ENCODE data around the gene CTSL.

CTSL gene

DNA sequence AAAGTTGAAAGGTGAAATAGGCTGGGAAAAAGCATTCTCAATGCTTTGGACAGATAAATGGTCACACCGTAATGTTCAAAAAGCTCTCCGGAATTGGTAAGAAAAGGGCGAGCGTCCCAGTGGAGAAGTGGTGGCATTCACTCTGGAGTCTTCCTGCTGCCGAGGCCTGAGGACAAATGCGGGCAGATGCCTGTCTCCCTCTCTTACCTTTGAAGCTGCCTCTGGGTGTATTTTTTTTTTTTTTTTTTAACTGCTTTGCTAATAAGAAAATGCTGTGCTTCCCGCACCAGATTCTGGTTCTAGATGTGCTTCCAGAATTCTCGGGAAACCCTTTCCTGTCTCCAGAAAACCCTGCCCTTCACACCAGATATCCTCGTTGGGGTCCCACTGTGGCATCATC is 24.4 kb upstream of the CTSL start:
- DNase-seq (ENCODE audit: low spot score), result no peak

DNA sequence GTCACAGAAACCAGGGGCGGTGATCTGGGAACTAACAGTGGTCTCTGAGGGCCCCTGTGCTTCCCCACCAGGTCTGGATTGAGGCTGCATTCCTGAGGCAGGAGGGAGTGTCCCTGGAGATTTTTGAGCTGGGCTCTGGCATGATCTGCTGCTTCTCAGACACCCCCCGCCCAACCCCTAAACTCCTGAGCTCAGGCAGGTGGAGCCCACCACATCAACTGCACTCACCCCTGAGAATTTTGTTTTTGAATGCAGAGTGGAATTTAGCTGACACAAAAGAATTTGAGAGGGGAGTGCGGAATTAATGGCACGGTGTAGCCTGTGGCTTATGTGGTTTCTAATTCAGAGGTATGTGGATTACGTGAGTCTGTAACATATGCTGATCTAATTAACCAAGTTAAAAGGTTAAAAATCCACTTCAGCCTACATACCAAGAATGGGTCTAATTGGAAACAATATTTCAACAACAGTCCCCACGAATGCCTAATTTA is 23.9 kb upstream of the CTSL start:
- no peak for DNase-seq (ENCODE audit: low spot score)

DNA sequence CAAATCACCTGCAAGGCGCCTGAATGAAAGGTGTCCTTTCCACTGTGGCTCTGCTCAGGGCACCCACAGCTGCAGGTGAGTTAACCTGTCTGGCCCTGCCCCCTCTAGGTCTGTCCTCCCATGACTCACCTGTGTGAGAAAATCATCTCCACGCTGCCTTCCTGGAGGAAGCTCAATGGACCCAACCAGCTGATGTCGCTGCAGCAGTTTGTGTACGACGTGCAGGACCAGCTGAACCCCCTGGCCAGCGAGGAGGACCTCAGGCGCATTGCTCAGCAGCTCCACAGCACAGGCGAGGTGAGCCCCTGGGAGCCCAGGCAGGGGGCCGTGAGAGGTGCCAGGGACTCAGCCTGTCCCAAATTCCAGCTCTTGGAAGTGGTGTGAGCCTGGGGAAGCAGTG is 23.0 kb upstream of the CTSL start:
- no peak for DNase-seq (ENCODE audit: low spot score)

DNA sequence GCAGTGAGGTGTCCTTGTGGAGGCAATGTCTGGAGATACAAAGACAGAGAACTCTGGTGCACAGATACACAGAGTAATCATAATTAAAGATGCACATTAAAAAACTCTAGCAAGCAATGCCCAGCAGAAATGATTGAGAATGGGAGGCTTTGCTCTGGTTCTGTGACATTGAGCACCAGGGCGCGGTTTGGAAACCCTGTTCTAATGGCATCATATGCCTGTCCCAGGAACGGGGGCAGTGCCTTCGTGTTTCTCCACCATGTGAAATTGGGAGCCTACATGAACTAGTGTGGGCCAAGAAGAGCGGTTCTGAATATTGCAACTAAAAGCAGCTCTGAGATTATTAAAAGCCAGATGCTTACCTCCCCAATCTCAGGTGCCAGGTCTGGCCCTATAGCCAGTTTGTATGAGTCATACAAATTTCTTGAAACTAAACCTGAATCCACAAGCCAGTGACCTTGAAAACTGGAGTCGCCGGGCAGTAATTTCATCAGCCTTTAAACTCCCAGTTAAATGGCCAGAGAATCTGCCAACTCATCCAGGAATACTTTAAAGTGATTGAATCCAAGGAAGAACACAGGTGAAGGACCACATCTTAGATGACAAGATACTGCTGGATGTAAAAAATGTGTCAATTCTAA is 22.2 kb upstream of the CTSL start:
- no peak for DNase-seq (ENCODE audit: low spot score)

DNA sequence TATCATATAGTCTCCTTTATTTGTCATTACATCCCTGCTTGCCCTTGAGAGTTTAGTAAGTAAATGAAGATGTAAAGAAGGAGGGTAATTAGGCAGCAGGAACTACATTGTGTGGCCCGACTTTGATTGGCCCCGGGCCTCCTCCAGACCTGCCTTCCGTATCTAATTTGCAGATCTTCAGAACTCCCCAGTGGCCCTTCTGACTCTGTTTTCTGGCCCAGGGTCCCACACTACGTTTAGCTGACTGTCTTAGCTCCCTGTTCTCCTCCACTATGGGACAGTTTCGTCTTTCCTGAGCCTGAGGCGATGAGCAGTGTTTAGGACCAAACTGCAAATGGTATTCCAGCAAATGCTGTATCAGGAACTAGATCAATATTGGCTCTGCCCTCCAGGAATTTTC is 21.6 kb upstream of the CTSL start:
- DNase-seq (ENCODE audit: low spot score), result no peak

DNA sequence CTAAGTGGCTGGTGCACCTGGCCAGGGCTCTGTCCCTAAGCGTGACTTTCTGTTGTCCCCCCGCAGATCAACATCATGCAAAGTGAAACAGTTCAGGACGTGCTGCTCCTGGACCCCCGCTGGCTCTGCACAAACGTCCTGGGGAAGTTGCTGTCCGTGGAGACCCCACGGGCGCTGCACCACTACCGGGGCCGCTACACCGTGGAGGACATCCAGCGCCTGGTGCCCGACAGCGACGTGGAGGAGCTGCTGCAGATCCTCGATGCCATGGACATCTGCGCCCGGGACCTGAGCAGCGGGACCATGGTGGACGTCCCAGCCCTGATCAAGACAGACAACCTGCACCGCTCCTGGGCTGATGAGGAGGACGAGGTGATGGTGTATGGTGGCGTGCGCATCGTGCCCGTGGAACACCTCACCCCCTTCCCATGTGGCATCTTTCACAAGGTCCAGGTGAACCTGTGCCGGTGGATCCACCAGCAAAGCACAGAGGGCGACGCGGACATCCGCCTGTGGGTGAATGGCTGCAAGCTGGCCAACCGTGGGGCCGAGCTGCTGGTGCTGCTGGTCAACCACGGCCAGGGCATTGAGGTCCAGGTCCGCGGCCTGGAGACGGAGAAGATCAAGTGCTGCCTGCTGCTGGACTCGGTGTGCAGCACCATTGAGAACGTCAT is 19.7 kb upstream of the CTSL start:
- no peak for DNase-seq (ENCODE audit: low spot score)

DNA sequence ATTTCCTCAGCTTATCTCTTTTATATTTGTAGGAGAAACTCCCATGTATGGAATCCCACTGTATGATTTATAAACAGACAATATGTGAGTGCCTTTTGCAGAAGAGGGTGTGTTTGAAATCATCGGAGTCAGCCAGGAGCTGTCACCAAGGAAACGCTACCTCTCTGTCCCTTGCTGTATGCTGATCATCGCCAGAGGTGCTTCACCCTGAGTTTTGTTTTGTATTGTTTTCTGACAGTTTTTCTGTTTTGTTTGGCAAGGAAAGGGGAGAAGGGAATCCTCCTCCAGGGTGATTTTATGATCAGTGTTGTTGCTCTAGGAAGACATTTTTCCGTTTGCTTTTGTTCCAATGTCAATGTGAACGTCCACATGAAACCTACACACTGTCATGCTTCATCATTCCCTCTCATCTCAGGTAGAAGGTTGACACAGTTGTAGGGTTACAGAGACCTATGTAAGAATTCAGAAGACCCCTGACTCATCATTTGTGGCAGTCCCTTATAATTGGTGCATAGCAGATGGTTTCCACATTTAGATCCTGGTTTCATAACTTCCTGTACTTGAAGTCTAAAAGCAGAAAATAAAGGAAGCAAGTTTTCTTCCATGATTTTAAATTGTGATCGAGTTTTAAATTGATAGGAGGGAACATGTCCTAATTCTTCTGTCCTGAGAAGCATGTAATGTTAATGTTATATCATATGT is 18.0 kb upstream of the CTSL start:
- no peak for DNase-seq (ENCODE audit: low spot score)

DNA sequence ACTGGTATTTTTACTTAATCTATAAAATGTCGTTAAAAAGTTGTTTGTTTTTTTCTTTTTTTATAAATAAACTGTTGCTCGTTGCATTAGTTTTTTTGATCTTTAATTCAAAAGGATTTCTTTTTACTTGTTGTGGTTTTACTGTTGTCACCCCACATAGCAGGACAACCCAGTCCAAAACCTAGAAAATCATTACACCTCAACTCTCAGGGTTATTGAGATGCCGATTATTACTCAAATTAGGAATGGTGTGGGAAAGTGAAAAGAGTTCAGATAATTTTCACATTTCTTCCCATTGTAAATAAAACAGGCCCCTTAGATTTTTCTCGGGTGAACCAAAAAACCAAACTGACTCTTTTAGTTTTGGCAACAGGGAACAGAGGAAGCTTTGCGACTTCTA is 17.4 kb upstream of the CTSL start:
- no peak for DNase-seq (ENCODE audit: low spot score)

DNA sequence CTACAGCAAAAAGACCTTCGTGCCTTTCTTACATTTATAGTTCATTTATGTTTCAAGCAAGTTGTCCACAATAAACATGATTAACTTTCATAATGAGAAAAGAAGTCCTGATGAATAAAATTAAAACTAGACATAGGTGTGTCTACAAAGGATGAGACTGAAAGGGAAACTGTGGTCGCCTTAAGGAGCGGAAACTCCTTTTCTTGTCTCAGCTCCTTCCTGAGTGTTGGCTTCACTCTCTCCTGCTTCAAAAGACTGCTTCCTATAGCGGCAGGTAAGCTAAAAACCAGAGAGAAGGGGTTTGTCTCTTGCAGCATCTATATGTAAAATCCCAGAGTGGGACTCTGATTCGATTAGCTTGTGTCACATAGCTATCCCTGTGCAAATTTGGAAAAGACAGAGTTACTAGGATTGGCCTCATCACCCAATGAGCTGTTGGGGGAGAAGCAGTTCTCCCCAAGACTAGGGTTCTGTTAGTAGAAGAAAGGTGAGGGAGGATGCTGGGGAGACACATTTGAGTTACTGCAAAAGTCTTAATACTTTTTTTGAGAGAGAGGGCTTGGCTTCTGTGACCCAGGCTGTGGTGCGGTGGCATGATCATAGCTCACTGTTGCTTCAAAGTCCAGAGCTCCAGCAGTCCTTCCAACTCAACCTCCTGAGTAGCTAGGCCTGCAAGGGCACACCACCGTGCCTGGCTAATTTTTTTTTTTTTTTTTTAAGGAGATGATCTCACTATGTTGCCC is 16.8 kb upstream of the CTSL start:
- DNase-seq (ENCODE audit: low spot score), result no peak

DNA sequence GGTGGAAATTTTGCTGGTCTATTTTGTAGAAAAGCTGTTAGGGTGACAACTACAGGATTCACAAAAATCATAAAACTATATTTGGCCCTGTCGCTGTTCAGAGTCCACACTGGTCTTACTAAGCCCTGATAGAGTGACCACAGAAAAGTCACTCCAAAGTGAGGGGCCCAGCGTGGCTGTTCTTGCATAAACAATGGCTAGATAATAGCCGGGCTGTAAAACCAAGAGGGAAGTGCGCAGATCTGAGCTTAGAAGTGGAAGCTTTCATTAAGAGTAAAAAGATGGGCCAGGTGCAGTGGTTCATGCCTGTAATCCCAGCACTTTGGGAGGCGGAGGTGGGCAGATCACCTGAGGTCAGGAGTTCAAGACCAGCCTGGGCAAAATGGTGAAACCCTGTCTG is 15.5 kb upstream of the CTSL start:
- no peak for DNase-seq (ENCODE audit: low spot score)

DNA sequence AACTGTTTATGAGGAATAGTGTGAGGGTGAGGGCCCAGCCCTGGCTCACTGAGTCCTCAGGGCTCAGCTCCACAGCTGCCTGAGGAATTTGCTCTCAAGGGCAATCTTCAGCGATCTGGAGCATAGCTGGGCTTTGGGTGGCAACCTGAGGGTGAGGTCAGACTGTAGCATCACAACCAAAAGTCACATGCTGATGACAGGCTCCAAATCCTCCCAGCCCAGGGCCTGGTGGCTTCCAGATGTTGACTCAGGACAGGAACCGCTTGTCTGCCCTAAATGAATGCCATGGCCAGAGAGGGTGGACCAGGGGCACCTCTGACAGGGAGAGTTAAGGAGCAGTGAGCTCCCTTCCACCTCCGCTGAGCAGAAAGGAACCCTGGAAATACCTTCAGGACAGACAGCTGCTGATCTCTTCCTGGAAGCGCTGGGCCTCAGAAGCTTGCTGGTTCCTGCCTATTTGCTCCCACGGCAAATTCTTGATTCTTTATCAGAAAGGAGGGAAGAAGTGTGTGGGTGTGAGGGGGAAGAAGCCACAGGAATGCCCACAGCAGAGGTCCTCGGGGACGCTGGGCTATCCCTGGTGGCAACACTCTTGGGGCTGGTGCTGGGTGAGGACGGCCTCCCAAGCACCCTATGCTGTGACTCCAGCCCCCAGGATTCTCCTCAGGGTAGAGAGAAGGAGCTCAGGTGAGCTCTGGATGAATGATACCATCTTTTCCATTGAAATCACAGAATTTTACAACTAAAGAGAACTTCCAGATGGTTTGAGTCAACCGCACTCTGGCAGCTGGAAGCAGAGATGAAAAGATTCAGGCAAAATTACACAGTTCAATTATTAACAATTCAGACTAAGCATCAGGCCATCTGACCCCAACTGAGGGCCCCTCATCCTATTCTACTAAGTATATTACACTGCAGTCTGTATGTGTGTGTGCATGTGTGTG is 13.8 kb upstream of the CTSL start:
- peak; percentile 88 for DNase-seq (ENCODE audit: low spot score)

DNA sequence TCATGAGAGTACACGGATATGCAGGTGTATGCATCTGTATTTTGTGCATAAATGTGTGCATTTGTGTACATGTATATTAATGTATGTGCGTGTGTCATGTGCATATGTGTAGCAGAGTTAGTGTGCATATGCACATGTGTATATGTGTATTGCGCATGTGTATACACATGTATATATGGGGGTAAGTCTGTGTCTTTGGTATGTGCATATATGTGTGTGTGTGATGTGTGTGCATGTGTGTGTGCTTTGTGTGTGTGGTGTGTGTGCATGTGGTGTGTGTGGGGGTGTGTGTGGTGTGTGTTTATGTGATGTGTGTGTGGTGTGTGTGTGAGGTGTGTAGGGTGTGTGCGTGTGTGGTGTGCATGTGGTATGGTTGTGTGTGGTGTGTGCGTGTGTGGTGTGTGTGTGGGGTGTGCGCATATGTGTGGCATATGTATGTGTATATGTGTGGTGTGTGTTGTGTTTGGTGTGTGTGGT is 13.1 kb upstream of the CTSL start:
- DNase-seq (ENCODE audit: low spot score), result no peak

DNA sequence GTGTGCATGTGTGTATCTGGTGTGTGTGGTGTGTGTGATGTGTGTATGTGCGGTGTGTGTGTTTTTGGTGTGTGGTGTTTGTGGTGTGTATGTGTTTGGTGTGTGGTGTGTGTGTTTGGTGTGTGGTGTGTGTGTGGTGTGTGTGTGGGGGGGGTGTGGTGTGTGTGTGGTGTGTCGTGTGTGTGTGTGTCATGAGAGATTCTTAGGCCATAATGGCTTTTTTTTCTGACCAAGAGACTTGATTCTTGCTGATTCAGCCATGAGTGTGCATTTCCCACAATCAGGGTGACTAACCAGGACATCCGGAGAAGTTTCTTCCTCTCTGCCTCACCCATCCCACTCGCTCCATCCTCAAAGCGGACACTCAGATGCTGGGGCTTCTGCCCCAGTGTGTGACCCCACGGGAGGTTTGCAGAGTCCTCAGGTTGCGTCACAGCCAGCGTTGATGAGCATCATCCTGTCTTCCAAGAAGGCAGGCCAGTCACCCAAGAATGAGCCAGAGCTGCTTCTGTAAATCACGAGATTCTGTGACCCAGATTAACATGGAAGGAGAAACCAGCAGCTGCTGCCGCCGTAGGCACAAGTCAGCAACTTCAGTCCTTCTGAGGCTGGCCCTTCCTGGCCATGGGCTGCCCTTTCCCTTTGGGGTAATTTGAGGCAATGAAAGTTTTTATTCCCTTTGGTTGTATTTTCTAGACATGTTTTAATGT is 12.5 kb upstream of the CTSL start:
- peak; percentile 88 for DNase-seq (ENCODE audit: low spot score)

DNA sequence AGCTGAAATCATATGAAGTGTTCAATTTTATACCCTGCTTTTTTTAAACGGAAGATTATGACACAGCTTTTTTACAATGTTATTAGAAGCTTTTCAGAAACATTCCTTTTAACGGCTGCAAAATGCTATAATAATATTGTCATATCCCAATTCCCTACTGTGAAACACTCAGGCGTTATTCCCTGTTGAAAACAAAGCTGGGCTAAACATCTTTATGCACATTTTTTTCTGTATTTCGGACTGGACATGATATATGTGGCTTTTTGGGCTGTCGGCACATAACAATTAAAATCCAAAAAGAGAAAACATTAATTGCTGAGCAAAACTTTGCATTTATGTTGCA is 12.0 kb upstream of the CTSL start:
- no peak for DNase-seq (ENCODE audit: low spot score)

DNA sequence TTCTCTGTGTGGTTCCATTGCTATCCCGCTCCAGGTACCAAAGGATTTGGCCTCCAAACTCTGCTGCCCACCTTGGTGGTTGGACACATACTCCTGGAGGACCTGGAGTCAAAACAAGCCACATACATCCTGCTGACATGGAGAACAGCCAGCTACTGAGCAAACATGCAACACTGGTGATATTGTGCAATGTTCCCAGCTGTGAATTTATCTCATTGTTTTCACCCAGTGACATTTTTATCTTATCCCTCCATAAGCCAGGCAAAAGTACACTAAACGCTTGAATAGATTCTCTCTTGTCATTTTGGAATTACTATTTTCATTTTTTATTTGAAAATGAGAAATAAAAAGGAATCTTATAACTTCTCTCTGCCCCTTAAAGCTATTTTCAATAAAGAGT is 11.1 kb upstream of the CTSL start:
- DNase-seq (ENCODE audit: low spot score), result peak; percentile 63

DNA sequence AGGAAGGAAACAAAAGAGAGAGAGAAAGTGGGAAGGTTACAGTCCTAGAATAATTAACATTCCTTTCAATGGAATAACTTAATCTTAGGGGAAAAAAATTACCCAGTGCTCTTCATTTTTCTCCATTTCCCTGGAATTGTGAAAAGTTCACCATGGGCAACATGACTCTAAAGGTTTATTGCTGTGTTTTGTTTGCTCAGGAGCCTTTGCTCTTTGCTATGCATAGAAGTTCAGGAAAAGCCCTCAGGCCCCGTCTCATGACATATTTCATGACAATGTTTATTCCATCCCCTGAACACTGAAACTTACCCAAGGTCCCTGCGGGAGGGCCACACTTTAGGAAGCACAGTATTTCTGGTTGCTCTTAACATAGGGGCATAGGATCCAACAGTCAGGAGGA is 9.8 kb upstream of the CTSL start:
- no peak for DNase-seq (ENCODE audit: low spot score)

DNA sequence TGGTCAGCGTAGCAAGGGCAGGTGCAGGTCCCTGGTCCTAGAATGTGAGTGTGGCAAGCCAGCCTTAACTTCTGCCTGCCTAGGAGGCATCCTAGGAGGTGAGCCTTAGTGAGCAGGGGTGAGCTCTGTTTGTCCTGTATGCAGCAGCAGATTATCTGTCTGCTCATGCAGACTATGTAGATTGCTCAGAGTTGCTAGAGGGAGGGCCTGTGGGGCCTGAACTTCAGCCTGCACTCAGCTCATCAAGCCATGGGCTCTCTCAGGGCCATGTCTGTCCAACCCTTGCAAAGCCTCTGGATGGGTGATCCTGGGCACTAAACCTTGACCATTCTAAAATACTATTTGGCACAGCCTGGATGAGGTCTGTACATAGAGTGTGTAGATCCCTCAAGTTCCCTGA is 8.5 kb upstream of the CTSL start:
- DNase-seq (ENCODE audit: low spot score), result no peak

DNA sequence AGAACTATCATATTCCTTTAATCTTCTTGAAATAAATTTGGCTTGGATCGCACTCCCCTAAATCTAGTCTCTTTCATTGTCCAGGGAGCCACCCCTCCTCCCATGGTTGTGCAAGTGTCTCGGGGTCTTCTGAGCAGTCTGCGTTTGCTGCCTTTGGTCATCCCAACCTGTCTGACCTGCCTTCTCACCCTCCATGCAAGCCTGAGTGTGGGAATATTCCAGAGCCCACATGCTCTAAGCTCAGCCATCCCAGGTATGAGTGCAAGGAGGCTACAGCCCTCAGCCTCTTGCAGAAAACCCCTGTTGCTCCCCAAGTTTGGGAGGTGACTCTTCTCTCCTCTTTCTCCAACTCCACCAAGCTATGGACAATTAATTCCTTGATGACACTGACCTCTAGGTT is 7.7 kb upstream of the CTSL start:
- DNase-seq (ENCODE audit: low spot score), result no peak

DNA sequence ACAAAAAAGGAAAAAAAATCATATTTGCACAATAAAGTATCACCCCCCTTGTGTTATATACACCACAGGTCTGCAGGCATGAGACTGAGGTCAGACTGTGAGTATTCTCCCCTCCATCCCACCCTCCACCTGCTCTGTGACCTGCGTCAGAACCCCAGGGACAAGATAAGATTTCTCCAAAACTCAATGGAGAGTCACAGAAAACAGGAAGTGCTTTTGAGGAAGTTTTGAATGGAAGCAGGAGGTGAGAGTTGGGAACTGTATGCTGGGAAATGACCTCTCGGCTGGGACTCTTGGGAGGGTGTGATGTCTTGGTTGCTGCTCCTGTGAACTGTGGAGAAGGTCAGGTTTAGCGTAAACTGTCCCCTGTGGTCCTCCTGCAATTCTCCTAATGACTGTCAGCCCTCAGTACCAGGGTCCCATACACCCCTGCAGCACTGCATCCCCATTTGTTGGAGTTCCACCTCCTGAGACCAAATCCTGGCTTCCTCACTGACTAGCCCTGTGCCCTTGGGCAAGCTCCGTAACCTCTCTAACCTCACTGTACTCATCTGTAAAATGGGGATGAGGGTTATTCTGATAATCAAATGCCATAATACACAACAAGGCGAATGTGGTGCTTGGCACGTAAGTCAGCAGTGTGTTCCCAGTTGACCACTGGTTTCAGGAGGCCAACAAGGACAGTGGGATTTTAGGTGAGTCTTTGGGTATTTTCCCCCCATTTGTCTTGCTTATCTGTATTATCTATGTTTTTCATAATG is 6.9 kb upstream of the CTSL start:
- no peak for DNase-seq (ENCODE audit: low spot score)

DNA sequence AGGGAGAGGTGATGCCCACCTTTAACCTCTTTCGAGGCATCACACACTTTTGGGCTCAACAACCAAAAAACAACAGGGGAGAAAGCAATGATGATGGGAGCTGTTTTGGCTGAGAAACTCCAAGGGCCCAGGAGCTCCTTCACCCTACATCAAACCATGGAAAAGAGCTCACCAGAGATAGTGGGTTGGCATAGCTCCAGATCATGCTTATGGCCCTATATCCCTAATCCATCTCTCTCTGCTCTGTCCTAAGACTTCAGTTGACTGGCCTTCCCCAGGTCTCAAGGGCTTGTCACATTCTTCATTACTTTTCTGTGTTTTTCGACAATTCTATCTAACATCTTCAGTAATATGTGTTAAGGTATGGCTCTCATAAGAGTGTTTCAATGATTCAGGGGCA is 5.7 kb upstream of the CTSL start:
- no peak for DNase-seq (ENCODE audit: low spot score)
